HAP-1 (cell line): Measurements from ENCODE around the gene RALGAPA2.
"Not testable (repeated sequence)": the region's sequence is repeated elsewhere in the genome, so short reads cannot be mapped to it uniquely, and the experiment has no call there.

Experiments used
- DNase-seq, 2 experiments: peaks; one replicate each; pipeline ENCODE4 v3.0.0-alpha.2; 2016 to 2020; ENCODE audit warnings: low spot score in 2 of 2
- H3K27me3 ChIP-seq: fragments of 250-450 bp; sonication (Bioruptor Pico); 2 replicates; pipeline ENCODE4 v1.5.1; 2020; ENCODE audit warnings: low read depth, mild to moderate bottlenecking, moderate library complexity
- H3K36me3 ChIP-seq: fragments of 250-450 bp; sonication (Bioruptor Pico); replicated peaks from 2 replicates; pipeline ENCODE4 v1.5.1; 2020; ENCODE audit warnings: mild to moderate bottlenecking
- H3K4me1 ChIP-seq: fragments of 250-450 bp; sonication (Bioruptor Pico); 2 replicates; pipeline ENCODE4 v1.5.1; 2020; ENCODE audit warnings: mild to moderate bottlenecking
- H3K4me3 ChIP-seq: fragments of 250-450 bp; sonication (Bioruptor Pico); 2 replicates; pipeline ENCODE4 v1.5.1; 2020; ENCODE audit warnings: mild to moderate bottlenecking, moderate library complexity
- H3K9me3 ChIP-seq: fragments of 250-450 bp; sonication (Bioruptor Pico); 2 replicates; pipeline ENCODE4 v1.5.1; 2020; ENCODE audit warnings: mild to moderate bottlenecking, moderate library complexity
- in situ Hi-C: fragments of 300-500 bp; cut with MboI; formaldehyde crosslinking; loops from 3 replicates; pipeline ENCODE4 v1.14.3; 2020; ENCODE audit warnings: low sequenced_read_pairs, inconsistent platforms, mixed read lengths

Gene RALGAPA2

DNA sequence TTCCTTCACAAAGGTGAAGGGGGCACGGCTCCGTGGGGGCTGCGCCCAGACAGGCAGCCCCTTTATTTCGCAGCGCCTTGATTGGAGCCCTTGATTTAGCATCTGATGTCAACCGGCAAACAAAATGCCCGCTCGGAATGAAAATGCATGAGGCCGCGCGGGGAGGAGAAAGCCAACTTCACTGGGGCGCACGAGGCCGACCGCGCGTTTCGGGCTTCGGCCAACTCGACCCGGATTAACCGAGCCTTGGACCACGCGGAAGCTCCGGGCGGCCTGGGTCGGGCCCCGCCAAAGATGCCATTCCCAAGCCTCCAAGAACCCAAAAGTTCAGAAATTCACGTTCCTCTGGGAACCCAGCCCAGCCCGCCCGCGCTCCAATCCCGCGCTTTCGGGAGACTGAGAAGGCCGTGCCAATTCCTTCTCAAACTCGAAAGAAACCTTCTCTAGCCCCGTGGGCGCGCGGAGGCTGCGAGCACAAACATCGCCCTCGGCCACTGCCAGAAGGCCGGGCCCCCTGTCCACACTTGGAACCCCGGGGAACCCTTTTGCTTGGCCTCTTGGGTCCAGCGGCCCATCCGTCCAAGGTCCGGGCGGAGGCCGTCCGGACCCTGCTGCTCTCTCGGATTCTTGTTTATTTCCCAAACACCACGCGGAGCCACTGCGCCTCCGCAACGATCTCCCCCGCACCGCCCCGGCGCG, 345.4 kb downstream of the RALGAPA2 start:
- DNase-seq, result no peak

DNA sequence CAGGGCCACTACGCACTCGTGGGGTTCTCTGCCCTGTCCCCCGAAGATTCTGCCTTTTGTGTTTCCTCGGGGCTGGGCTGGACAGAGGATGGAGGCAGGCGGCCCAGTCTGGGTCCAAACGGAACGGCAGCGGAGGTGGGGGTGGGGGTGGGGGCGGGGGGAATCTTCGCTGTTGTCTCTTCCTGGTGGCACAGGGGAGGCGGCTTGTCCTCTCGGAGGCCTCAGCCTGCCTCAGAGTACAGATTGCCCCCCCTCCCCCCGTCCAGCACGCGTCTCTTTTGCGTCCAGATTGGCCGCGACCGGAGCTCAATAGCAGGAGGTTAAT, 345.9 kb downstream of the RALGAPA2 start:
- in situ Hi-C loops, result loop anchor here (25.0 kb wide), 1 partner anchor 196 kb away; no protein-coding TSS in a partner anchor
- no peak overlapping the region for H3K4me3 ChIP-seq
- H3K9me3 ChIP-seq, result no peaks in the 10 kb centered on the region
- H3K36me3 ChIP-seq, result no peaks in the 10 kb centered on the region
- H3K4me1 ChIP-seq, result peaks cover 9% of the 10 kb centered on the region
- peaks cover 31% of the 10 kb centered on the region for H3K27me3 ChIP-seq
- no peak for DNase-seq

More for the DNA sequence above, 345.4 kb downstream of the RALGAPA2 start:
- in situ Hi-C loops, result loop anchor here (25.0 kb wide), 1 partner anchor 195 kb away; no protein-coding TSS in a partner anchor
- H3K36me3 ChIP-seq, result no peaks in the 10 kb centered on the region
- no peak overlapping the region for H3K4me3 ChIP-seq
- no peaks in the 10 kb centered on the region for H3K9me3 ChIP-seq
- peaks cover 26% of the 10 kb centered on the region for H3K27me3 ChIP-seq
- peaks cover 12% of the 10 kb centered on the region for H3K4me1 ChIP-seq

- Histone ChIP-seq H3K4me3 (no peak overlapping the region), H3K36me3 (no peaks in the 10 kb centered on the region)
- DNase-seq, result no peak
Measured at GRCh38 chr20:20365480-20366161, 346.8 kb downstream of the RALGAPA2 start.

GRCh38 chr20:20364593-20365479, 347.6 kb downstream of the RALGAPA2 start:
- H3K9me3 ChIP-seq, result no peaks in the 10 kb centered on the region
- DNase-seq, result no peak
- H3K4me1 ChIP-seq, result peaks cover 2% of the 10 kb centered on the region; the same call in 1 of the 2 replicates
- no peaks in the 10 kb centered on the region for H3K36me3 ChIP-seq
- no peak overlapping the region for H3K4me3 ChIP-seq
- in situ Hi-C loops, result loop anchor here (25.0 kb wide), 1 partner anchor 197 kb away; no protein-coding TSS in a partner anchor
- H3K27me3 ChIP-seq, result peaks cover 42% of the 10 kb centered on the region

More at GRCh38 chr20:20365480-20366161, 346.8 kb downstream of the RALGAPA2 start:
- Histone ChIP-seq H3K9me3 (no peaks in the 10 kb centered on the region), H3K4me1 (peaks cover 2% of the 10 kb centered on the region; the same call in 1 of the 2 replicates), H3K27me3 (peaks cover 40% of the 10 kb centered on the region)
- in situ Hi-C loops, result loop anchor here (25.0 kb wide), 1 partner anchor 197 kb away; no protein-coding TSS in a partner anchor

GRCh38 chr20:20363799-20364592, 348.4 kb downstream of the RALGAPA2 start:
- no peaks in the 10 kb centered on the region for H3K9me3 ChIP-seq
- no peak overlapping the region for H3K4me3 ChIP-seq
- in situ Hi-C loops, result loop anchor here (25.0 kb wide), 1 partner anchor 198 kb away; no protein-coding TSS in a partner anchor
- DNase-seq, result peak; percentile 51 to 73
- peaks cover 2% of the 10 kb centered on the region; the same call in 1 of the 2 replicates for H3K4me1 ChIP-seq
- peaks cover 39% of the 10 kb centered on the region for H3K27me3 ChIP-seq
- H3K36me3 ChIP-seq, result no peaks in the 10 kb centered on the region

GRCh38 chr20:20363434-20363798, 349.0 kb downstream of the RALGAPA2 start:
- H3K36me3 ChIP-seq, result no peaks in the 10 kb centered on the region
- peak in 1 of 2 experiments; percentile 17 for DNase-seq
- in situ Hi-C loops, result loop anchor here (25.0 kb wide), 1 partner anchor 199 kb away; no protein-coding TSS in a partner anchor
- peaks cover 39% of the 10 kb centered on the region for H3K27me3 ChIP-seq
- no peak overlapping the region for H3K4me3 ChIP-seq
- peaks cover 2% of the 10 kb centered on the region; the same call in 1 of the 2 replicates for H3K4me1 ChIP-seq
- H3K9me3 ChIP-seq, result no peaks in the 10 kb centered on the region

- H3K36me3 ChIP-seq, result no peaks in the 10 kb centered on the region
- DNase-seq, result peak in 1 of 2 experiments; percentile 49
- peaks cover 39% of the 10 kb centered on the region for H3K27me3 ChIP-seq
- no peak overlapping the region for H3K4me3 ChIP-seq
- in situ Hi-C loops, result loop anchor here (25.0 kb wide), 1 partner anchor 199 kb away; no protein-coding TSS in a partner anchor
- H3K4me1 ChIP-seq, result peaks cover 2% of the 10 kb centered on the region; the same call in 1 of the 2 replicates
- H3K9me3 ChIP-seq, result no peaks in the 10 kb centered on the region
Measured at GRCh38 chr20:20362774-20363433, 349.5 kb downstream of the RALGAPA2 start.

DNA sequence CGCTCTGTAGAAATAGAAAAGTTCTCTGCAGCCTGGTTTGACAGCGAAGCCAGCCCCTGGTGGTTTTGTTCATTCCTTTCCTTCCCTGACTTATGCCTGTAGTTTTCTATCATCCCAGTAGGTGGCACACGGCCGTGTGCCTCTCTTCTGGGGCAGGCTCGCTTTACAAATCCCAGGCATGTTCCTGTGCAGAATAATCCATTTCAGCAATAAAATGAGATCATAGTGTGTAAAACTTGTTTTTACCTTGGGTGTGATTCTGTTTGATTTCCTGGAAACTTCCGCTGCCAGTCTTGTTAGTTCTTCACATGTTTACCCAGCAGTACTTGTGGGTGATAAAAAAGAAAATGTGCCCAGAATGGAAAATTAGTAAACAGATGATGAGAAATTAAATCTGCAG, 352.0 kb downstream of the RALGAPA2 start:
- peaks cover 2% of the 10 kb centered on the region; the same call in 1 of the 2 replicates for H3K4me1 ChIP-seq
- H3K9me3 ChIP-seq, result no peaks in the 10 kb centered on the region
- H3K36me3 ChIP-seq, result no peaks in the 10 kb centered on the region
- in situ Hi-C loops, result loop anchor here (25.0 kb wide), 1 partner anchor 202 kb away; no protein-coding TSS in a partner anchor
- H3K4me3 ChIP-seq, result no peak overlapping the region
- peaks cover 39% of the 10 kb centered on the region for H3K27me3 ChIP-seq
- peak; percentile 64 to 66 for DNase-seq

DNA sequence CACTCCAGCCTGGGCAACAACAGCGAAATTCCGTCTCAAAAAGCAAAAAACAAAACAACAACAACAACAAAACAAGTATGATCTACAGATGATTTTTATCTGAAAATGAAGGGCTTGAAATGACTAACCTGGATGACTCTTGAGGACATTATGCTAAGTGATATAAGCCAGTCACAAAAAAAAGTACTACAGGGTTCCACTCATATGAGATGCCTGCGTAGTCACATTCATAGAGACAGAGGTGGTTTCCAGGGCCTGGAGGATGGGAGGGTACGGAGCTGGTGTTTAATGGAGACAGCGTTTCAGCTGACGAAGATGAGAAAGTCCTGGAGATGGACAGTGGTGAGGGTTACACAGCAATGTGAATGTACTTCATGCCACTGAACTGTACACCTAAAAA, 352.8 kb downstream of the RALGAPA2 start:
- Histone ChIP-seq H3K27me3 (peaks cover 38% of the 10 kb centered on the region), H3K36me3 (no peaks in the 10 kb centered on the region), H3K4me1 (peaks cover 2% of the 10 kb centered on the region; the same call in 1 of the 2 replicates), H3K4me3 (no peak overlapping the region), H3K9me3 (no peaks in the 10 kb centered on the region)
- in situ Hi-C loops, result loop anchor here (25.0 kb wide), 1 partner anchor 203 kb away; no protein-coding TSS in a partner anchor
- DNase-seq, result no peak

DNA sequence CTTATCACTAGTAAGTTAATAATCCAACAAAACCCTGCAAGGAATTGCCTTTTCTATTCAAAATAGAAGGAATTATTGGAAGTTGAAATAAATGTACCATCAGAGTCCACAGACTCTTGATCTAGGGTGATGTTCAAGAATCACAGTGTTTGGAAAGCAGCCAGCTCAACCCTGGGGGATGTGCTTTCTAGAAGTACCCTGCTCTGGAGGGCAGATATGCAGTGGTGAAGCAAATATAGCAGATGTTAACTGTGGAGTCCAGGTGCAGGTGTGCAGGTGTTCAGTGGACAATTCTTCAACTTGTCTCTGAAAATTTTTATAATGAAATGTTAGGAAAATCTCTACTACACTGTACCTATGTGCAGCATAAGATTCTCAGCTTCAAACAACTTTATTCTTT, 353.6 kb downstream of the RALGAPA2 start:
- in situ Hi-C loops, result loop anchor here (25.0 kb wide), 1 partner anchor 204 kb away; no protein-coding TSS in a partner anchor
- Histone ChIP-seq H3K9me3 (no peaks in the 10 kb centered on the region), H3K27me3 (peaks cover 30% of the 10 kb centered on the region), H3K4me1 (no peaks in the 10 kb centered on the region; the same call in 1 of the 2 replicates), H3K36me3 (no peaks in the 10 kb centered on the region), H3K4me3 (no peak overlapping the region)
- DNase-seq, result no peak

DNA sequence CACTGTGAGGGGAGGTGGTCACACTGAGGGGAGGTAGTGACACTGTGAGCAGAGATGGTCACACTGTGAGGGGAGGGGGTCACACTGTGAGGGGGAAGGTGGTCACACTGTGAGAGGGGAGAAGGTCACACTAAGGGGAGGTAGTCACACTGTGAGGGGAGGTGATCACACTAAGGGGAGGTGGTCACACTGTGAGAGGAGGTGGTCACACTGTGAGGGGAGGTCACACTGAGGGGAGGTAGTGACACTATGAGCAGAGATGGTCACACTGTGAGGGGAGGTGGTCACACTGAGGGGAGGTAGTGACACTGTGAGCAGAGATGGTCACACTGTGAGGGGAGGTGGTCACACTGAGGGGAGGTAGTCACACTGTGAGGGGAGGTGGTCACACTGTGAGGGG, 356.9 kb downstream of the RALGAPA2 start:
- in situ Hi-C loops, result loop anchor here (25.0 kb wide), 1 partner anchor 207 kb away; no protein-coding TSS in a partner anchor
- not testable (repeated sequence) for H3K27me3 ChIP-seq, H3K4me3 ChIP-seq, DNase-seq, H3K36me3 ChIP-seq, H3K9me3 ChIP-seq, H3K4me1 ChIP-seq

DNA sequence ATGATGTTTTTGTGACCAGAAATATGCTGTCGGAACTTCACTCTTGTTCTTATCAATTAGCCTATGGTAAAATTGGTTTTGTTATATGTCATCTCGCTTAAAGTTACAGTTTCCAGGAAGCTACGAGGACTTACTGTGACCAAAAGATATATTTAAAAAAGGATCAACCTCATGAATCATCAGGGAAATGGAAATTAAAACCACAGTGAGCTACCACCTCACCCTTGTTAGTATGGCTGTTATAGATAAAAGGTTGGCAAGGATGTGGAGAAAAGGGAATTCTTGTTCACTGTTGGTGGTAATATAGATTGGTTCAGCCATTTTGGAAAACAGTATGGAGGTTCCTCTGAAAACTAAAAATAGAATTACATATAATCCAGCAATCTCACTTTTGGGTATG, 358.9 kb downstream of the RALGAPA2 start:
- DNase-seq, result no peak
- H3K36me3 ChIP-seq, result no peaks in the 10 kb centered on the region
- in situ Hi-C loops, result loop anchor here (25.0 kb wide), 1 partner anchor 209 kb away; no protein-coding TSS in a partner anchor

More for the DNA sequence above, 358.9 kb downstream of the RALGAPA2 start:
- no peak overlapping the region for H3K4me3 ChIP-seq
- no peaks in the 10 kb centered on the region for H3K4me1 ChIP-seq
- no peaks in the 10 kb centered on the region; the same call in 1 of the 2 replicates for H3K27me3 ChIP-seq
- no peaks in the 10 kb centered on the region for H3K9me3 ChIP-seq
